OCI-LY3 (cell line): ENCODE data around the gene CYP17A1.
"Not testable (repeated sequence)": the region's sequence is repeated elsewhere in the genome, so short reads cannot be mapped to it uniquely, and the experiment has no call there.

ENCODE experiments used
- H2AFZ ChIP-seq: fragments of 200-600, 300-600 bp; shearing (Covaris generic); 2 replicates; pipeline ENCODE4 v1.6.0; 2014; ENCODE audit warnings: antibody characterized with exemption, low read depth, low read length
- H3K27ac ChIP-seq: fragments of 200-600, 300-600 bp; sonication (generic); 2 replicates; pipeline ENCODE4 v1.5.1; 2014; ENCODE audit warnings: mild to moderate bottlenecking, low read length, moderate library complexity, mixed read lengths
- H3K27me3 ChIP-seq: fragments of 200-600, 300-600 bp; sonication (generic); 2 replicates; pipeline ENCODE4 v1.6.1; 2014; ENCODE audit warnings: low read depth, low read length, mixed read lengths
- H3K36me3 ChIP-seq: fragments of 200-600, 300-600 bp; sonication (generic); replicated peaks from 2 replicates; pipeline ENCODE3; 2014; ENCODE audit warnings: low read depth, low read length, mixed read lengths
- H3K4me1 ChIP-seq: fragments of 300-600, 200-600 bp; sonication (generic); 2 replicates; pipeline ENCODE4 v1.6.1; 2014; ENCODE audit warnings: low read length, mixed read lengths
- H3K4me2 ChIP-seq: fragments of 200-600, 300-600 bp; sonication (generic); 2 replicates; pipeline ENCODE4 v1.6.1; 2014; ENCODE audit warnings: low read length, mixed read lengths
- H3K4me3 ChIP-seq: fragments of 300-600, 200-600 bp; sonication (generic); 2 replicates; pipeline ENCODE4 v1.5.1; 2014; ENCODE audit warnings: antibody characterized with exemption, mild to moderate bottlenecking, low read length, moderate library complexity
- H3K79me2 ChIP-seq: fragments of 300-600, 200-600 bp; shearing (Covaris generic); 2 replicates; pipeline ENCODE4 v1.6.1; 2014; ENCODE audit warnings: mild to moderate bottlenecking, low read length, mixed read lengths
- H3K9ac ChIP-seq: fragments of 300-600, 200-600 bp; shearing (Covaris generic); 2 replicates; pipeline ENCODE4 v1.6.0; 2014; ENCODE audit warnings: mild to moderate bottlenecking, low read length, moderate library complexity
- H3K9me3 ChIP-seq: fragments of 200-600, 300-600 bp; shearing (Covaris generic); 2 replicates; pipeline ENCODE4 v1.6.1; 2014; ENCODE audit warnings: low read length, mixed read lengths; ENCODE audit not compliant: insufficient read depth
- H4K20me1 ChIP-seq: fragments of 200-600, 300-600 bp; sonication (generic); 2 replicates; pipeline ENCODE4 v1.6.1; 2016; ENCODE audit warnings: low read length, mixed read lengths; ENCODE audit not compliant: insufficient read depth
- EZH2phosphoT487 ChIP-seq: fragments of 200-600 bp; shearing (Covaris generic); IDR thresholded peaks from 2 replicates; pipeline ENCODE4 v1.6.1; 2018; ENCODE audit warnings: antibody characterized with exemption, mixed run types, low read depth
- TF ChIP-seq, protein P1 (sequence below): fragments of 200-600, 300-600 bp; sonication (generic); IDR thresholded peaks from 2 replicates; pipeline ENCODE4 v1.5.1; 2014; ENCODE audit warnings: antibody characterized with exemption, low read length, low read depth

Gene CYP17A1

DNA sequence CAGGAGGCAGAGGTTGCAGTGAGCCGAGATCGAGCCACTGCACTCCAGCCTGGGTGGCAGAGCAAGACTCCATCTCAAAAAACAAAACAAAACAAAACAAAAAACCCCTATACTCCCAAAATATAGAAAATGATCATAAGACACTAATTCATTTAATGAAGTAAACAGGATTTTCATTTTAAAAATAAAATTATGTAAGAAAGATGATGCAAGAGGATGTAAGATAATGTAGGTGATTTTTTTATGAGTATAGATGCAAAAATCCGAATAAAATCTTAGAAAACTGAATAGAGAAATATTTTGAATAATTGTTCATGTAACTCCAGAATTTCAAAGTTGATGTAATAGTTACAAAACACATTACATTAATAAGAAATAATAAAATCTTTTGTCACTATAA lies 28.4 kb upstream of the CYP17A1 start:
- H3K4me3 ChIP-seq, result no peak overlapping the region
- H3K79me2 ChIP-seq, result no peaks in the 10 kb centered on the region
- no peak overlapping the region for H3K27ac ChIP-seq
- no peaks in the 10 kb centered on the region for H3K27me3 ChIP-seq
- no peaks in the 10 kb centered on the region for H3K4me1 ChIP-seq
- no peak for TF ChIP-seq EZH2phosphoT487
- TF ChIP-seq, protein P1, sequence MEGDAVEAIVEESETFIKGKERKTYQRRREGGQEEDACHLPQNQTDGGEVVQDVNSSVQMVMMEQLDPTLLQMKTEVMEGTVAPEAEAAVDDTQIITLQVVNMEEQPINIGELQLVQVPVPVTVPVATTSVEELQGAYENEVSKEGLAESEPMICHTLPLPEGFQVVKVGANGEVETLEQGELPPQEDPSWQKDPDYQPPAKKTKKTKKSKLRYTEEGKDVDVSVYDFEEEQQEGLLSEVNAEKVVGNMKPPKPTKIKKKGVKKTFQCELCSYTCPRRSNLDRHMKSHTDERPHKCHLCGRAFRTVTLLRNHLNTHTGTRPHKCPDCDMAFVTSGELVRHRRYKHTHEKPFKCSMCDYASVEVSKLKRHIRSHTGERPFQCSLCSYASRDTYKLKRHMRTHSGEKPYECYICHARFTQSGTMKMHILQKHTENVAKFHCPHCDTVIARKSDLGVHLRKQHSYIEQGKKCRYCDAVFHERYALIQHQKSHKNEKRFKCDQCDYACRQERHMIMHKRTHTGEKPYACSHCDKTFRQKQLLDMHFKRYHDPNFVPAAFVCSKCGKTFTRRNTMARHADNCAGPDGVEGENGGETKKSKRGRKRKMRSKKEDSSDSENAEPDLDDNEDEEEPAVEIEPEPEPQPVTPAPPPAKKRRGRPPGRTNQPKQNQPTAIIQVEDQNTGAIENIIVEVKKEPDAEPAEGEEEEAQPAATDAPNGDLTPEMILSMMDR, result no peak
- no peaks in the 10 kb centered on the region for H3K36me3 ChIP-seq
- H3K9ac ChIP-seq, result no peak overlapping the region
- H3K9me3 ChIP-seq, result no peaks in the 10 kb centered on the region
- no peak overlapping the region for H3K4me2 ChIP-seq
- H4K20me1 ChIP-seq, result no peaks in the 10 kb centered on the region
- no peak overlapping the region for H2AFZ ChIP-seq

DNA sequence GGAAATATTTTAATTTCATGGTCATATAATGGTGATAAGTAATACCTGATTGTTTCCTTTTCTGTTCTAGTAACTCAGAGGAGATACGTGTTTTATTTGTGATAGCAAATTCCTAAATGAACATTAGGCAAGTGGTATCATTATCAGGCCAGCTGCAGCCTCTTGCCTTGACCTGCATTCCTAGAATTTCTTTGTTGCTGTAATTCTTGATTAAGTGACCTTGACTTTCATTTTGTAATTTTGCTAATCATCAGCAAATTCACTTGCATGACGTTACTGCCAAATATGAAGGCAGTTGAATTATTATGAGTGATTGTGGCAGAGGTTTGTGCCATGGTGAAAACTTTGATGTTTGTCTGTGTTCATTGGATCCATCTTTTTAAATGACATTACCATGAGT lies 26.4 kb upstream of the CYP17A1 start:
- H3K4me1 ChIP-seq, result no peaks in the 10 kb centered on the region
- no peak overlapping the region for H3K4me2 ChIP-seq
- no peak overlapping the region for H3K27ac ChIP-seq
- no peaks in the 10 kb centered on the region for H3K36me3 ChIP-seq
- H3K27me3 ChIP-seq, result no peaks in the 10 kb centered on the region
- TF ChIP-seq, protein P1, result no peak
- no peak for TF ChIP-seq EZH2phosphoT487
- no peak overlapping the region for H3K4me3 ChIP-seq
- no peaks in the 10 kb centered on the region for H3K79me2 ChIP-seq
- no peaks in the 10 kb centered on the region for H3K9me3 ChIP-seq
- H4K20me1 ChIP-seq, result no peaks in the 10 kb centered on the region
- no peak overlapping the region for H3K9ac ChIP-seq
- H2AFZ ChIP-seq, result no peak overlapping the region

DNA sequence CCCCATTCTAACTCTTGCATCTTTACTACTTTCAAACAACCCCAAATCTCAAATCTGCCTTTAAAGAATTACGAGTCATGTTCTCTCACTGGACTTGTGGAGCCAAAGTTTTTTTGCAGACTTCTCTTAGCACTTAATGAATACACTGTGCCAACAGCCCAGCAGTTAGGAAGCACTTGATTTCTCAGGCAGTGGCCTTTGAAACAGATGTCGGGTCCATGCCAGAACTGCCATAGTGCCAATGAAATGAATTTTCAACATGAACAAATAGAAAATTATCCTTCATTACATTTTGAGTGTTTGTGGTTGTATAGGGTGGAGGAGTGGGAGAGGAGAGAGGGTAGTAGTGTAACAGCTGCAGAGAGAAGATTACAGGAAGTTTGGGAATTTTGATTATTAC lies 22.7 kb upstream of the CYP17A1 start:
- no peak for TF ChIP-seq EZH2phosphoT487
- TF ChIP-seq, protein P1, result no peak
- no peak overlapping the region for H2AFZ ChIP-seq
- H3K79me2 ChIP-seq, result peaks cover 2% of the 10 kb centered on the region; the same call in 1 of the 2 replicates
- no peaks in the 10 kb centered on the region for H3K4me1 ChIP-seq
- no peak overlapping the region for H3K27ac ChIP-seq
- H4K20me1 ChIP-seq, result no peaks in the 10 kb centered on the region
- H3K4me3 ChIP-seq, result no peak overlapping the region
- H3K36me3 ChIP-seq, result no peaks in the 10 kb centered on the region
- no peaks in the 10 kb centered on the region for H3K27me3 ChIP-seq
- no peak overlapping the region for H3K4me2 ChIP-seq
- no peaks in the 10 kb centered on the region for H3K9me3 ChIP-seq
- no peak overlapping the region for H3K9ac ChIP-seq

DNA sequence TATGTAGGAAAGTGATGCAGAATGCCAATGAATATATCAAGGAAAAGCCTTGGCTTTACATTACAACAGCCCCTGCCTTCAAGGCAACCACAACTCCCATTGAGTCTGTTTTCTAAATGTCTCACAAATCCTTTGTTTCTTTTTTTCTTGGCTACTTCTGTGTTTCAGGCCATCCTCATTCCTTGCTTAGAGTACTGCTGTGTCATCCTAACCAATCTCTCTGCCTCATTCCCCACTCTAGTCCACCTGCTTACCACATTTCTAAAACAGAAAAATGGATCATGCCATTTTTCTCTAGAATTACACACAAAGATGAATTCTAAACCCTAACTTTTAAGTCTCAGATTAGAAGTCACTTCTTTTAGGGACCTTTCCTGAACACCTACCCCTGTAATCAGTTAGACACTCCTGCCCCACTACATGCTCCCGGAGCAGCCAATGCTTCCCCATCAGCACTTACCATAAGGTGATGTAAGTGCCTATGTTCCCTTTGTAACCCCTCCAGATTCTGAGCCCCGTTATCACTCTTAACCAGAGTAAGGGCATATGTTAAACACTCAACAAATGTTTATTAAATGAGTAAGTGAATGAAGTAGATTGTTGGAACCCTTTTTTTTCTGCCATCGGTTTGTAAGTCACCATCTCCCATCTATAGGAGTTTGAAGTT lies 19.7 kb upstream of the CYP17A1 start:
- H3K9ac ChIP-seq, result no peak overlapping the region
- H3K9me3 ChIP-seq, result no peaks in the 10 kb centered on the region
- TF ChIP-seq, protein P1, result no peak
- no peak for TF ChIP-seq EZH2phosphoT487
- no peak overlapping the region for H2AFZ ChIP-seq
- no peak overlapping the region for H3K4me2 ChIP-seq
- no peaks in the 10 kb centered on the region for H3K36me3 ChIP-seq
- no peaks in the 10 kb centered on the region for H4K20me1 ChIP-seq
- H3K4me3 ChIP-seq, result no peak overlapping the region
- no peaks in the 10 kb centered on the region for H3K4me1 ChIP-seq
- H3K79me2 ChIP-seq, result peaks cover 2% of the 10 kb centered on the region; the same call in 1 of the 2 replicates
- H3K27me3 ChIP-seq, result no peaks in the 10 kb centered on the region
- no peak overlapping the region for H3K27ac ChIP-seq

DNA sequence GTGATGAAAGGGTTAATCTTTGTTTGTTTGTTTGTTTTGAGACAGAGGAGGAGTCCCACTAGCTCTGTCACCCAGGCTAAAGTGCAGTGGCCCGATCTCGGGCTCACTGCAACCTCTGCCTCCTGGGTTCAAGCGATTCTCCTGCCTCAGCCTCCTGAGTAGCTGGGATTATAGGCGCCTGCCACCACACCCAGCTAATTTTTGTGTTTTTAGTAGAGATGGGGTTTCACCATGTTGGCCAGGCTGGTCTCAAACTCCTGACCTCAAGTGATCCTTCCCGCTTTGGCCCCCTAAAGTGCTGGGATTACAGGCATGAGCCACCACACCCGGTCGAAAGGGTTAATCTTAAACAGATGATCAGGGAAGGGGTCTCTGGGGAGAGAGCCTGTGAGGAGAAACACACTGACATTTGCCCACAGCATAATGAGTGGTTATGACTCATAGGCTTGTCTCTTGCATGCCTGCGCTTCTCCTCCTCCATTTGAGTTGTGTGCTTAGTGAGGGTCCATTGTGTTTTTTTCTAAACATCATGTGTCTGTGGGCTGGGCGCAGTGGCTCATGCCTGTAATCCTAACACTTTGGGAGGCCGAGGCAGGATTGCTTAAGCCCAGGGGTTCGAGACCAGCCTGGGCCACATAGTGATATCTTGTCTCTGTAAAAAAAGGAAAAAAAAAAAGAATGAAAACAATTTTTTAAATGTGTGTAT lies 18.7 kb upstream of the CYP17A1 start:
- not testable (repeated sequence) for H3K9ac ChIP-seq, H3K27me3 ChIP-seq, H3K4me1 ChIP-seq, H3K36me3 ChIP-seq, H3K4me2 ChIP-seq, H3K9me3 ChIP-seq, H3K79me2 ChIP-seq, H4K20me1 ChIP-seq, H3K27ac ChIP-seq, H3K4me3 ChIP-seq, H2AFZ ChIP-seq

DNA sequence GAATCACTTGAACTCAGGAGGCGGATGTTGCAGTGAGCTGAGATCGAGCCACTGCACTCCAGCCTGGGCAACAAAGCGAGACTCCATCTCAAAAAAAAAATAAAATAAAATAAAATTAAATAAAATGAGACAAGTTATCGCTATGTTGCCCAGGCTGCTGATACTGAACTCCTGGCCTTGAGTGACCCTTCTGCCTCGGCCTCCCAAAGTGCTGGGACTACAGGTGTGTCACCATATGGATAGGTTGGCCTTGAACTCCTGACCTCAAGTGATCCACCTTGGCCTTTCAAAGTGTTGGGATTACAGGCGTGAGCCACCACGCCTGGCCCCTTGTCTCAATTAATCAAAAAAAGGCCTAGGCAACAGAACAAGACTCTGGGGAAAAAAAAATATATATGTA lies 16.0 kb upstream of the CYP17A1 start:
- H3K4me1 ChIP-seq, H3K9ac ChIP-seq, H3K27me3 ChIP-seq, H3K36me3 ChIP-seq, H4K20me1 ChIP-seq, H3K79me2 ChIP-seq, H3K9me3 ChIP-seq, H3K4me3 ChIP-seq, H2AFZ ChIP-seq, H3K4me2 ChIP-seq, H3K27ac ChIP-seq: not testable (repeated sequence)
